ENCODE results near the gene PAM16. TPM values are rescaled to one million over a fixed set of nuclear protein-coding genes. Genes with fewer than 3 reads are reported as not detected.

Gene PAM16
- total RNA-seq, 4 donors from 2014 or later: 26.2 to 64.5 (median 40.9) TPM

DNA sequence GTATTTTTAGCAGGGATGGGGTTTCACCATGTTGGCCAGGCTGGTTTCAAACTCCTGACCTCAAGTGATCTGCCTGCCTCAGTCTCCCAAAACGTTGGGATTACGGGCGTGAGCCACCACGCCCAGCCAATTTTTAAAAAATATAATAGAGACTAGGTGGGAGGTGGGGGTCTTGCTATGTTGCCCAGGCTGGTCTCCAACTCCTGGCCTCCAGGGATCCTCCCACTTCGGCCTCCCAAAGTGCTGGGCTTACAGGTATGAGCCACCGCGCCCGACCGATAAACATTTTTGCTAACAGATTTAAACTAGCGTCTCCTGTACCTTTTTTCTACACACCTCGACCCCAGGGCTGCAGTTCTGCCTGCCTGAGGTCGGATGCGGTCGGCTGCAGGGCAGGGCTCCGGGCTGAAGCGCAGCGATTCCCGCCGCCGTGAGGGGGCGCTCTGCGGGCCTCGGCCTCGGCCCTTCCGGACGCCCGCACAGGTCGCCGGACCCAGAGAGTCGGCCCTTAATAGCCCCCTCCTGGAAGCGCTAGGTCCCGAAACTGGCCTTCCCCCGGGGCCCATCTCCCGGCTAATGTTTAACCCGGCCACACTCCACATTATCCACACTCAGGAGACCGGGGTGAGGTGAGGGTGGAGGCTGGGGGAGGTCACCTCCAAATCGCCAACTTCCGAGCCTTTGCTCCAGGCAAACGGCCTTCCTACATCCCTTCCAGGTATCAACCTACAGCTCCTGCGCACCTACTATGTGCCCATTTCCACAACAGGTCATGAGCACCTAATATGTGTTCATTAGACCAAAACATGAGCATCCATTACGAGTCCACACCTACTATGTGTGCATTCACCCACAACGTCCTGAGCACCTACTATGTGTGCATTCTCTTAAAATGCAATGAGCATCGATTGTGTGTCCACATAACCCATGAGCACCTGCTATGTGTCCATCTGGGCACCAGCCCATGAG, 37.3 kb downstream of the PAM16 start:
- WGBS, 2 donors: 29 to 34% methylated on average over 38 to 40 of the region's 43 CpGs
- TF ChIP-seq POLR2A (IDR thresholded peaks at IDR 0.05): no peak
- TF ChIP-seq, protein P1, sequence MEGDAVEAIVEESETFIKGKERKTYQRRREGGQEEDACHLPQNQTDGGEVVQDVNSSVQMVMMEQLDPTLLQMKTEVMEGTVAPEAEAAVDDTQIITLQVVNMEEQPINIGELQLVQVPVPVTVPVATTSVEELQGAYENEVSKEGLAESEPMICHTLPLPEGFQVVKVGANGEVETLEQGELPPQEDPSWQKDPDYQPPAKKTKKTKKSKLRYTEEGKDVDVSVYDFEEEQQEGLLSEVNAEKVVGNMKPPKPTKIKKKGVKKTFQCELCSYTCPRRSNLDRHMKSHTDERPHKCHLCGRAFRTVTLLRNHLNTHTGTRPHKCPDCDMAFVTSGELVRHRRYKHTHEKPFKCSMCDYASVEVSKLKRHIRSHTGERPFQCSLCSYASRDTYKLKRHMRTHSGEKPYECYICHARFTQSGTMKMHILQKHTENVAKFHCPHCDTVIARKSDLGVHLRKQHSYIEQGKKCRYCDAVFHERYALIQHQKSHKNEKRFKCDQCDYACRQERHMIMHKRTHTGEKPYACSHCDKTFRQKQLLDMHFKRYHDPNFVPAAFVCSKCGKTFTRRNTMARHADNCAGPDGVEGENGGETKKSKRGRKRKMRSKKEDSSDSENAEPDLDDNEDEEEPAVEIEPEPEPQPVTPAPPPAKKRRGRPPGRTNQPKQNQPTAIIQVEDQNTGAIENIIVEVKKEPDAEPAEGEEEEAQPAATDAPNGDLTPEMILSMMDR (IDR thresholded peaks at IDR 0.05): no peak
- intact Hi-C loops (cut with DNase I; ENCODE audit: low total_unique reads): no loop called here
- no peak overlapping the region for H3K4me3 ChIP-seq (ENCODE audit: low read depth, poor library complexity, severe bottlenecking)
- DNase-seq (ENCODE audit: low spot score in 2 of 2): no peak

DNA sequence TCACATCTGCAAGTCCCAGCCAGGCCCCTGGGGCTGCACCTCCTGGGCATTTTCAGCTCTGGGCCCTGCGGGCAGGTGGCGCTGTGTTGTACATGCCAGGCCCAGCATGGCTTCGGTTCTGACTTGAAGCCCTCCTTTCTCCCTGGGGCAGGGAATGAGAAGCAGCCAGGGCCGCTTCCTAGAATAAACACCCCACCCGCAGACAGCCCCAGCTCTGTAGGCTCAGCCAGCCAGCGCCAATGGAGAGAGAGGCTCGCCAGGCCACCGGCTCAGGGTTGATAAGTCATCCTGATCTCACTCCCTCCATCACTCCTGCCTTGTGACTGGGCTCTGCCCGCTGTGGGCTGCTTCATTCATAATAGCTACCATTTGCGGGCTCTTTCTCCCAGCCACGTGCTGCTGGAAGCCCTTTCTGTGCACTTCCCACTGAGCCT, 41.3 kb downstream of the PAM16 start:
- H3K4me3 ChIP-seq (ENCODE audit: low read depth, poor library complexity, severe bottlenecking): no peak overlapping the region
- DNase-seq (ENCODE audit: low spot score in 2 of 2): peak in 1 of 2 donors; percentile 91
- TF ChIP-seq, protein P1 (IDR thresholded peaks at IDR 0.05): no peak
- TF ChIP-seq POLR2A (IDR thresholded peaks at IDR 0.05): no peak
- intact Hi-C loops (cut with DNase I; ENCODE audit: low total_unique reads): no loop called here
- WGBS, 2 donors: 9 to 29% methylated on average over 11 of the region's 11 CpGs

DNA sequence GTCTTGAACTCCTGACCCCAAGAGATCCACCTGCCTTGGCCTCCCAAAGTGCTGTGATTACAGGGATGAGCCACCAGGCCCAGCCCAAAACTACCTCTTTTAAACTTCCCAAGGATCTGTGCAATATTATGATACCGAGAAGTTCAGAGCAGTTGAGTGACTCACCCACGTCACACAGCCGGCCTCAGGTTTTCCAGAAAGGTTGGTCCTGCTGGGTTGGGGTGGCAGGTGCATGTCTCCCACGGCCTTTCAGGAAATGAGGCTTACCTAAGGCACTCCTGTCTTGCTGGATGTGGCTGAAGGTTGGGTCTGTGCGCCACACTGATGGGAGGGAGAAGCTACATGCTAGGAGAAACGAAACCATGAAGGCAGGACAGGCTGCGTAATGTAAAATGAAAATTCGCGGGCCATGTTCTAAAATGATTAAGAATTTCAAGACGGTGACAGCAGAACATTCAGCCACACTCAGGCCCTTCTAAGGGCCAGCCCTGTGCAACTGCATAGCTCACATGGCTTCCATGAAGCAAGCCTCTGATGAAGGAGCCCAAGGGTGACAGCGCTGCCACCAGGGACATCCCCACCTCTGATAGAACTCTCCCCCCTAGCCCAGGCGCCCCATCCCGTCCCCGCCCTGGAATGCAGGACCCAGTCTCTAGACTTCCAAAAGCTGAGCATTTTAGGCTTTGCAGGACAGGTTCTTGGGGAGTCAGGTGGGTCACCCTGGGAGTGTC, 41.9 kb downstream of the PAM16 start:
- intact Hi-C loops (cut with DNase I; ENCODE audit: low total_unique reads): no loop called here
- WGBS, 2 donors: 74% methylated on average over 14 of the region's 14 CpGs
- TF ChIP-seq, protein P1 (IDR thresholded peaks at IDR 0.05): no peak
- no peak for TF ChIP-seq POLR2A (IDR thresholded peaks at IDR 0.05)
- DNase-seq (ENCODE audit: low spot score in 2 of 2): no peak
- H3K4me3 ChIP-seq (ENCODE audit: low read depth, poor library complexity, severe bottlenecking): no peak overlapping the region

DNA sequence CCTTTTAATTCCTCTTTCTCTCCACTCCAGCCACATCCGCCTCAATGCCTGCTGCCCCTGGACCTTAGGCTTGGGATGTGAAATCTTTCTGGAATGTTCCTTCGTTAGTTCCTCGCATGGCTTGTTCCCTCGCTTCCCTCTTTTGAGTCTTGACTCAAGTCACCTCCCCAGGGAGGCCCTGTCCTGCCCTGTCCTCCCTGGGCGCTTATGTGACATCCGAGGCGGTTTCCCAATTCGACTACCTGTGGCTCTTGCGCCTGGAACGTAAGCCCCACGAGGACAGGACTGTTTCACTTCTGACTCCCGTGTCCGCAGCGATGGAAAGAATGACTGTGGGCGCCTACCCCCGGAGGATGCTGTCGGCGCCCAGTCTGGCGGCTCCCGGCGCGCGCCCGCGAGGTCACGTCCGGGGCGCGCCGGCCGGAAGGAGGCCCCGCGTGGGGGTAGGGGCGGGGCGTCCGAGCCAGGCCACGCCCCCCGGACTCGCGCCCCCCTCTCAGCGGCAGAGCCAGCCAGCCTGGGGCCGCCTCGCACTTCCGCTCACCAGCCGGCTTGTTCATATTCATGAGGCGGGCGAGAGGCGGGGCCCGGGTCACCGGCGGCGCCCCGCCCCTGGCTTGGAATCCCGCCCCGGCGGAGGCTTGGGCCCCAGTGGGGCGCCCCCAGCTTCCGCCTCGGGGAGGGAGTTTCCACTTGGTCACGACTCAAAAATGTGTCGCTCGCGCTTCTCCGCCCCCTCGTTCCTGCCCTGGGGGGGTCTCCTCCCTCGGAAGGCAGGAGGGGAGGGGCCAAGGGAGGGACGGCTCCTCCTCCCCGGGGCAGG, 43.7 kb downstream of the PAM16 start:
- intact Hi-C loops (cut with DNase I; ENCODE audit: low total_unique reads): no loop called here

More for the DNA sequence above, 43.7 kb downstream of the PAM16 start:
- WGBS, 2 donors: 15 to 21% methylated on average over 21 to 35 of the region's 68 CpGs
- TF ChIP-seq POLR2A (IDR thresholded peaks at IDR 0.05): no peak
- TF ChIP-seq, protein P1 (IDR thresholded peaks at IDR 0.05): no peak
- DNase-seq (ENCODE audit: low spot score in 2 of 2): peak; percentile 84 to 98
- H3K4me3 ChIP-seq (ENCODE audit: low read depth, poor library complexity, severe bottlenecking): peak overlapping the region; percentile 30

Data from lower leg skin (tissue), 4 donors.